ENCODE results near the gene IPO9. TPM values are rescaled to one million over a fixed set of nuclear protein-coding genes. Genes with fewer than 3 reads are reported as not detected.

IPO9 gene
- total and polyA plus RNA-seq, 2 experiments from 2014 or later, result 47.6 to 87.4 TPM

- no peaks in the 10 kb centered on the region for H3K4me1 ChIP-seq (ENCODE audit: insufficient read depth)
- no peak for DNase-seq (ENCODE audit: low spot score)
- peaks cover 11% of the 10 kb centered on the region for H4K20me1 ChIP-seq (replicated peaks; ENCODE audit: insufficient read depth)
- no peaks in the 10 kb centered on the region for H3K9me3 Mint-ChIP-seq
- H3K4me3 ChIP-seq, result no peak overlapping the region
- H3K4me3 Mint-ChIP-seq, result no peak overlapping the region
- H3K36me3 ChIP-seq (ENCODE audit: insufficient read depth), result peaks cover 55% of the 10 kb centered on the region
- no peaks in the 10 kb centered on the region for H3K9me2 ChIP-seq (ENCODE audit: insufficient read depth)
- ATAC-seq, result no peak
- H3K27ac ChIP-seq (ENCODE audit: low read depth), result no peak overlapping the region
- H3K27me3 ChIP-seq (ENCODE audit: insufficient read depth), result no peaks in the 10 kb centered on the region
- no peak overlapping the region for H3K4me2 ChIP-seq
- no peak overlapping the region for H3K27ac Mint-ChIP-seq
- H2AFZ ChIP-seq, result no peak overlapping the region
- H3K27me3 Mint-ChIP-seq (ENCODE audit: insufficient read depth, low read depth, poor library complexity), result peaks cover 6% of the 10 kb centered on the region
- 0 out of 2 replicates have a peak, but pooled peaks cover 3% of the 10 kb centered on the region for H3F3A ChIP-seq (replicated peaks; ENCODE audit: low read depth)
- no peak for TF ChIP-seq POLR2AphosphoS5 (IDR thresholded peaks at IDR 0.05; ENCODE audit: low read depth)
- no peak for TF ChIP-seq JUNB (IDR thresholded peaks at IDR 0.05; ENCODE audit: unreplicated experiment)
- TF ChIP-seq EZH2phosphoT487 (IDR thresholded peaks at IDR 0.05; ENCODE audit: unreplicated experiment), result no peak
- no peak for TF ChIP-seq REST (IDR thresholded peaks at IDR 0.05; ENCODE audit: unreplicated experiment)
- no peak for TF ChIP-seq CTCF (conservative IDR thresholded peaks at IDR 0.05; ENCODE audit: low read depth in 2 of 2)
- TF ChIP-seq EZH2 (IDR thresholded peaks at IDR 0.05; ENCODE audit: low read depth, unreplicated experiment), result no peak
- TF ChIP-seq ETS1 (IDR thresholded peaks at IDR 0.05), result no peak
- no peak for TF ChIP-seq NANOG (IDR thresholded peaks at IDR 0.05; ENCODE audit: borderline replicate concordance)
- no peak for TF ChIP-seq ZNF114 (CRISPR knock-in tag; IDR thresholded peaks at IDR 0.05)
- no peak for TF ChIP-seq STAT1 (IDR thresholded peaks at IDR 0.05; ENCODE audit: unreplicated experiment)
- TF ChIP-seq CREB1 (CRISPR knock-in tag; IDR thresholded peaks at IDR 0.05; ENCODE audit: low read depth), result no peak
- TF ChIP-seq ZNF331 (CRISPR knock-in tag; IDR thresholded peaks at IDR 0.05; ENCODE audit: low read depth), result no peak
- TF ChIP-seq ZNF462 (CRISPR knock-in tag; IDR thresholded peaks at IDR 0.05), result no peak
- peaks cover 74% of the 10 kb centered on the region for H3K36me3 Mint-ChIP-seq (ENCODE audit: low read depth)
- H3K4me1 Mint-ChIP-seq, result no peaks in the 10 kb centered on the region
- no peaks in the 10 kb centered on the region for H3K79me2 ChIP-seq (replicated peaks; ENCODE audit: insufficient read depth)
Observed at GRCh38 chr1:201859424-201859823, 30.5 kb downstream of the IPO9 start.

Data from GM23338 (cell line).